HG02588 (cell line): Measurements from ENCODE around the gene MYL3.

Experiments
- ATAC-seq: cut with Tn5 transposase; IDR thresholded peaks from one replicate; pipeline ENCODE4 v1.9.1; 2021; ENCODE audit warnings: mild to moderate bottlenecking, moderate library complexity; ENCODE audit not compliant: unreplicated experiment

The MYL3 gene

GRCh38 chr3:46900007-46900292 lies 36.7 kb upstream of the MYL3 start:
- no peak for ATAC-seq

- ATAC-seq, result no peak
Observed at GRCh38 chr3:46899151-46900006, 36.1 kb upstream of the MYL3 start.

GRCh38 chr3:46898321-46899150 lies 35.3 kb upstream of the MYL3 start:
- ATAC-seq, result no peak

GRCh38 chr3:46897829-46898320 lies 34.6 kb upstream of the MYL3 start:
- no peak for ATAC-seq

- ATAC-seq, result no peak
Observed at GRCh38 chr3:46897031-46897430, 33.8 kb upstream of the MYL3 start.

GRCh38 chr3:46896386-46896785 lies 33.1 kb upstream of the MYL3 start:
- no peak for ATAC-seq

- no peak for ATAC-seq
Observed at GRCh38 chr3:46895761-46896160, 32.5 kb upstream of the MYL3 start.

GRCh38 chr3:46895204-46895660 lies 32.0 kb upstream of the MYL3 start:
- ATAC-seq, result no peak

GRCh38 chr3:46894256-46894655 lies 31.0 kb upstream of the MYL3 start:
- ATAC-seq, result no peak

GRCh38 chr3:46893763-46894162 lies 30.5 kb upstream of the MYL3 start:
- ATAC-seq, result no peak

- no peak for ATAC-seq
Observed at GRCh38 chr3:46893146-46893748, 30.0 kb upstream of the MYL3 start.

- ATAC-seq, result no peak
Observed at GRCh38 chr3:46892285-46893145, 29.3 kb upstream of the MYL3 start.

- ATAC-seq, result no peak
Observed at GRCh38 chr3:46891132-46891531, 27.9 kb upstream of the MYL3 start.

GRCh38 chr3:46890132-46890531 lies 26.9 kb upstream of the MYL3 start:
- ATAC-seq, result no peak

- ATAC-seq, result no peak
Observed at GRCh38 chr3:46889381-46890110, 26.3 kb upstream of the MYL3 start.

- ATAC-seq, result no peak
Observed at GRCh38 chr3:46888705-46889104, 25.5 kb upstream of the MYL3 start.

- no peak for ATAC-seq
Observed at GRCh38 chr3:46887980-46888494, 24.8 kb upstream of the MYL3 start.

- ATAC-seq, result no peak
Observed at GRCh38 chr3:46885612-46886011, 22.4 kb upstream of the MYL3 start.

- no peak for ATAC-seq
Observed at GRCh38 chr3:46884929-46885328, 21.7 kb upstream of the MYL3 start.

- ATAC-seq, result no peak
Observed at GRCh38 chr3:46884427-46884826, 21.2 kb upstream of the MYL3 start.
